ENCODE results near the gene CCL21. TPM values are rescaled to one million over a fixed set of nuclear protein-coding genes. Genes with fewer than 3 reads are reported as not detected.

The CCL21 gene
- total and polyA plus RNA-seq, 2 of the 8 experiments (the other 6 are each of a cell fraction or from before 2014, with no cell fraction given): not detected

GRCh38 chr9:34707130-34707529 is 2.8 kb downstream of the CCL21 start (continued):
- no peak for TF ChIP-seq POU5F1 (IDR thresholded peaks at IDR 0.05; ENCODE audit: low read depth, low read length)
- no peak for TF ChIP-seq RFX5 (IDR thresholded peaks at IDR 0.05; ENCODE audit: borderline replicate concordance, low read depth, low read length)
- no peak for TF ChIP-seq SRF (IDR thresholded peaks at IDR 0.05; ENCODE audit: low read depth, low read length)
- no peak for TF ChIP-seq HDAC6 (IDR thresholded peaks at IDR 0.05; ENCODE audit: low read depth, low read length)
- no peak for TF ChIP-seq RBBP5 (IDR thresholded peaks at IDR 0.05; ENCODE audit: borderline replicate concordance, low read depth, low read length)
- no peak for TF ChIP-seq TAF1 (IDR thresholded peaks at IDR 0.05; ENCODE audit: low read depth, low read length)

All from H1 (cell line).